IgD-negative memory B cell (primary cell): Measurements from ENCODE around the gene RPS19BP1. TPM values are rescaled to one million over a fixed set of nuclear protein-coding genes. Genes with fewer than 3 reads are reported as not detected.
"Not testable (repeated sequence)": the region's sequence is repeated elsewhere in the genome, so short reads cannot be mapped to it uniquely, and the experiment has no call there.

Source experiments
- H3K27ac Mint-ChIP-seq, 3 donors: one replicate each; pipeline ENCODE4 v1.8.0; 2020 to 2022; ENCODE audit warnings: mild to moderate bottlenecking in 3 of 3, mixed read lengths in 3 of 3, moderate library complexity in 1 of 3
- H3K27me3 Mint-ChIP-seq: one replicate; pipeline ENCODE4 v1.8.0; 2021; ENCODE audit warnings: mixed read lengths
- H3K36me3 Mint-ChIP-seq: one replicate; pipeline ENCODE4 v1.8.0; 2020; ENCODE audit warnings: mild to moderate bottlenecking, mixed read lengths
- H3K4me1 Mint-ChIP-seq, 3 donors: one replicate each; pipeline ENCODE4 v1.8.0; 2020 to 2022; ENCODE audit warnings: mixed read lengths in 3 of 3, mild to moderate bottlenecking in 1 of 3
- H3K4me3 Mint-ChIP-seq, 4 donors: one replicate each; pipeline ENCODE4 v1.8.0; 2020 to 2022; ENCODE audit warnings: mild to moderate bottlenecking in 4 of 4, mixed read lengths in 4 of 4, moderate library complexity in 3 of 4
- H3K9me3 Mint-ChIP-seq, 3 donors: one replicate each; pipeline ENCODE4 v1.8.0; 2020 to 2021; ENCODE audit warnings: mixed read lengths in 3 of 3, mild to moderate bottlenecking in 1 of 3
- polyA plus RNA-seq: library from polyadenylated mRNA; unstranded; fragments of 300-500 nt; fragmentation: Illumina TruSeq; gene quantifications from one replicate; pipeline ENCODE4 v1.2.3, GENCODE V29; 2021

Gene RPS19BP1
- polyA plus RNA-seq, 1 donor from 2014 or later = 156 TPM

- peak overlapping the region; percentile 90 to 98 (median 95) for H3K27ac Mint-ChIP-seq
- H3K4me1 Mint-ChIP-seq = peaks cover 47 to 68% (median 58%) of the 10 kb centered on the region in 3 donors
- no peaks in the 10 kb centered on the region for H3K9me3 Mint-ChIP-seq
- H3K27me3 Mint-ChIP-seq = no peaks in the 10 kb centered on the region
- H3K4me3 Mint-ChIP-seq = peak overlapping the region; percentile 73 to 93 (median 83)
- peaks cover 5% of the 10 kb centered on the region for H3K36me3 Mint-ChIP-seq
Observed at GRCh38 chr22:39528080-39528661, 4.4 kb downstream of the RPS19BP1 start.

DNA sequence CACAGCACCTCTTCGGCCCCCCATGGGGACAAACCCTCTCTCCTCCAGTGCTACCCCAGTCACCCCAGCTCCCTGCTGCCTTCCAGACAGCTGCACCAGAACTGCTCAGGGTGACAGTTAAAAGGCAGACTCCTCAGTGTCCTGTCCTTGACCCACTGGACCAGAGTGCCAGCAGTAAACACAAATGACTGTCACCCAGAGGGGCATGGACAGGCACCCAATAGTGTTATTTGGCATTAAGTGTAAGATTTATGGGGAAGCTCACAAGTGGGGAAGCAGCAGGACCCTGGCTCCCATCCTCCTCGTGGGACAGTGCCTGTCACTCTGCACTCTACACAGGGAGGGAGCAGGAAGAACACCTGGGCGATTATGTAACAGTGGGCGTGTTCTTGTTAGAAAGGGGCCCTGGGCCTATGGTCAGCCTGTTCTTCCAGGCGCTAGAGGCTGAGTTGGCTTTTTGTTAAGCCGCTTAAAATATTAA, 5.0 kb downstream of the RPS19BP1 start:
- Mint-ChIP-seq H3K4me3 (peak overlapping the region in 3 of 4 donors; percentile 60 to 93 (median 86)), H3K9me3 (no peaks in the 10 kb centered on the region), H3K27me3 (no peaks in the 10 kb centered on the region), H3K27ac (peak overlapping the region; percentile 90 to 98 (median 95)), H3K4me1 (peaks cover 46 to 70% (median 60%) of the 10 kb centered on the region in 3 donors), H3K36me3 (peaks cover 5% of the 10 kb centered on the region)

- Mint-ChIP-seq H3K36me3 (peaks cover 9% of the 10 kb centered on the region), H3K27me3 (no peaks in the 10 kb centered on the region), H3K27ac (peak overlapping the region; percentile 90 to 98 (median 95)), H3K9me3 (no peaks in the 10 kb centered on the region), H3K4me1 (peaks cover 53 to 72% (median 63%) of the 10 kb centered on the region in 3 donors), H3K4me3 (peak overlapping the region in 3 of 4 donors; percentile 70 to 93 (median 86))
Observed at GRCh38 chr22:39526736-39527171, 5.8 kb downstream of the RPS19BP1 start.

GRCh38 chr22:39525658-39525975, 6.9 kb downstream of the RPS19BP1 start:
- Mint-ChIP-seq H3K4me1 (peaks cover 51 to 69% (median 59%) of the 10 kb centered on the region in 3 donors), H3K4me3 (peak overlapping the region in 3 of 4 donors; percentile 25 to 75 (median 70)), H3K36me3 (peaks cover 9% of the 10 kb centered on the region), H3K27ac (peak overlapping the region in 2 of 3 donors; percentile 73 to 90), H3K27me3 (no peaks in the 10 kb centered on the region), H3K9me3 (no peaks in the 10 kb centered on the region)

DNA sequence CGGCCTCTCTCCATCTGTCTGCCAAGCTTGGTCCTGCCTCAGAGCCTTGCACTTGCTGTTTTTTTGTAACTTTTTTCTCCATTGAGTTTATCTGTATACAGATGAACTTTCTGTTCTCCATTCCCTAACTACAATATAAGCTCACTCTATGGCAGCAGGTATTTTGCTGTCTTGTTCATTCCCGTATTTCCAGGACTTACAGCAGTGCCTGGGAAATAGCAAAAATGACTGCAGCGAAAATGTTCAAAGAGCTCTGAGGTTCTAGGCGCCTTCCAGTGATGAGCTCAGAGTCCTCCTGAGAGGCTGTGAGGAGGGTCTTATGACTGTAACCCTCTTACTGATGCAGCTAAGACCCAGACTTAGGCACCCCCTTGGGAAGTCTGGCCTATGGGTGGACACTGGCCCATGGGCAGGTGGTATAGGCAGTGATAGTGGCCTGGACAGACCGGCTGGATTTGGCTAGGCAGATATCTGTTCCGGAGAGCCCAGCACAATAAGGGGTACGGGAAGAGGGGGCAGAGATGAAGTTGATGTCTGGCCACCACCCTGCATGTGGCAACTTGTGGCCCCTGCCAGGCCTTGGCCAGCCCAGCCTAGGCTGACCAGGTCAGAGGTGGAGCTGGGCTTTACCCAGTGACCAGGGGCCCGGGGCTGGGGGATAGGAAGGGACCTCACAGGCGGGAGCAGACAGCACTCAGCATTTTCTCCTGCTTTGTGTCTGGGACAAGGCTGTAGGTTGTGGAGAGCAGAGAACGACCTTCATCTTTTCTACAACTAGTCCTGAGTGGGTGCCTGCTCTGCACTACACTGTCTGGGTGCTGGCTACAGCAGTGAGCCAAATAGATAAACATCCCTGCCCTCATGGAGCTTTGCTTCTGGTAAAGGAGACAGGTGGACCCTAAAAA, 7.5 kb downstream of the RPS19BP1 start:
- H3K36me3 Mint-ChIP-seq = peaks cover 9% of the 10 kb centered on the region

GRCh38 chr22:39524089-39524752, 8.3 kb downstream of the RPS19BP1 start:
- Mint-ChIP-seq H3K9me3 (peaks cover 0 to 2% (median 0%) of the 10 kb centered on the region in 3 donors), H3K27ac (peak overlapping the region; percentile 76 to 90 (median 81)), H3K27me3 (no peaks in the 10 kb centered on the region), H3K4me1 (peaks cover 49 to 61% (median 49%) of the 10 kb centered on the region in 3 donors), H3K36me3 (peaks cover 7% of the 10 kb centered on the region), H3K4me3 (peak overlapping the region; percentile 13 to 84 (median 28))

More for the DNA sequence above, 7.5 kb downstream of the RPS19BP1 start:
- peaks cover 0 to 1% (median 0%) of the 10 kb centered on the region in 3 donors for H3K9me3 Mint-ChIP-seq
- peaks cover 53 to 65% (median 54%) of the 10 kb centered on the region in 3 donors for H3K4me1 Mint-ChIP-seq
- H3K27ac Mint-ChIP-seq = peak overlapping the region; percentile 73 to 90 (median 81)
- peak overlapping the region in 3 of 4 donors; percentile 13 to 84 (median 84) for H3K4me3 Mint-ChIP-seq
- no peaks in the 10 kb centered on the region for H3K27me3 Mint-ChIP-seq

- H3K4me3 Mint-ChIP-seq = peak overlapping the region; percentile 85 to 99 (median 96)
- peaks cover 0 to 2% (median 0%) of the 10 kb centered on the region in 3 donors for H3K9me3 Mint-ChIP-seq
Observed at GRCh38 chr22:39522567-39523300, 9.8 kb downstream of the RPS19BP1 start.

DNA sequence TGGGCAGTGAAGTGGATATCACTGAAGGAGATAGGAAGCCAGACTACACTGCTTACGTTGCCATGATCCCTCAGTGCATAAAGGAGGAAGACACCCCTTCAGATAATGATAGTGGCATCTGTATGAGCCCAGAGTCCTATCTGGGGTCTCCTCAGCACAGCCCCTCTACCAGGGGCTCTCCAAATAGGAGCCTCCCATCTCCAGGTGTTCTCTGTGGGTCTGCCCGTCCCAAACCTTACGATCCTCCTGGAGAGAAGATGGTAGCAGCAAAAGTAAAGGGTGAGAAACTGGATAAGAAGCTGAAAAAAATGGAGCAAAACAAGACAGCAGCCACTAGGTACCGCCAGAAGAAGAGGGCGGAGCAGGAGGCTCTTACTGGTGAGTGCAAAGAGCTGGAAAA, 10.5 kb downstream of the RPS19BP1 start:
- Mint-ChIP-seq H3K4me3 (peak overlapping the region; percentile 85 to 99 (median 96)), H3K27ac (peak overlapping the region; percentile 95 to 100 (median 100)), H3K4me1 (peaks cover 30 to 43% (median 34%) of the 10 kb centered on the region in 3 donors)
- H3K36me3 Mint-ChIP-seq, H3K27me3 Mint-ChIP-seq, H3K9me3 Mint-ChIP-seq: not testable (repeated sequence)

More at GRCh38 chr22:39522567-39523300, 9.8 kb downstream of the RPS19BP1 start:
- Mint-ChIP-seq H3K27me3 (no peaks in the 10 kb centered on the region), H3K36me3 (peaks cover 4% of the 10 kb centered on the region), H3K4me1 (peaks cover 36 to 49% (median 40%) of the 10 kb centered on the region in 3 donors), H3K27ac (peak overlapping the region; percentile 87 to 100 (median 95))

GRCh38 chr22:39521106-39521885, 11.3 kb downstream of the RPS19BP1 start:
- H3K9me3 Mint-ChIP-seq = not testable (repeated sequence)
- H3K4me1 Mint-ChIP-seq = peaks cover 27 to 41% (median 31%) of the 10 kb centered on the region in 3 donors
- H3K4me3 Mint-ChIP-seq = peak overlapping the region; percentile 85 to 99 (median 96)

GRCh38 chr22:39520226-39521105, 12.1 kb downstream of the RPS19BP1 start, which contains the start of gene ATF4:
ATF4 (plus strand) TSS chr22:39520562; CDS start chr22:39521446, 884 bp downstream.
- Mint-ChIP-seq H3K27ac (peak within 1 kb of the TSS; percentile 95 to 100 (median 100)), H3K4me1 (peaks cover 29 to 41% (median 32%) of the 10 kb centered on the region in 3 donors), H3K27me3 (no peaks in the 10 kb centered on the region), H3K4me3 (peak within 1 kb of the TSS; percentile 85 to 99 (median 96)), H3K9me3 (peaks cover 0 to 2% (median 0%) of the 10 kb centered on the region in 3 donors), H3K36me3 (peaks cover 4% of the 10 kb centered on the region)

More at GRCh38 chr22:39521106-39521885, 11.3 kb downstream of the RPS19BP1 start:
- not testable (repeated sequence) for H3K27me3 Mint-ChIP-seq, H3K36me3 Mint-ChIP-seq
- peak overlapping the region; percentile 95 to 100 (median 100) for H3K27ac Mint-ChIP-seq

- Mint-ChIP-seq H3K27me3 (no peaks in the 10 kb centered on the region), H3K27ac (peak overlapping the region; percentile 95 to 100 (median 100)), H3K9me3 (peaks cover 0 to 2% (median 0%) of the 10 kb centered on the region in 3 donors), H3K4me3 (peak overlapping the region; percentile 85 to 99 (median 96)), H3K36me3 (peaks cover 4% of the 10 kb centered on the region), H3K4me1 (peaks cover 27 to 40% (median 31%) of the 10 kb centered on the region in 3 donors)
Observed at GRCh38 chr22:39519681-39520225, 12.8 kb downstream of the RPS19BP1 start.
